ENCODE results near the gene CEACAM1.

CEACAM1 gene

DNA sequence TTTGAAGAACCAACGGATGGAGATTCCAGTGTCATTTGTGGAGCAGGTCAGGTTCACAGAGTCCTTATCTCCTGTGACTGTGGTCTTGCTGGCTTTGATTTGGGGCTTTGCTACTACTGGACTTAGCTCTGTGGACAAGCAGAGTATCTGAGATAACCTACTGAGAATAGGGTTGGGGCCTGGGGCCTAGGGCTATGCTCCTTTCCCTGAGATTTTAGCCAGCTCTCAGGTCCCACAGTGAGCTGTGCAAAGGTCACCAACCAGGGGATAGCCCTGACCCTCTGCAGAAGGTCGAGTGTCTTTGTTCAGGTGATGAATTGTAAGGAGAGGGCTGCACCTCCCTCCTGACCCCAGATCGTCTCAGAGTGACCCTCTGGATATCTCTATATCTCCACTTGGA, 9.2 kb downstream of the CEACAM1 start:
- no peak overlapping the region for H3K4me3 ChIP-seq (ENCODE audit: low read depth, low read length)
- TF ChIP-seq, protein P1, sequence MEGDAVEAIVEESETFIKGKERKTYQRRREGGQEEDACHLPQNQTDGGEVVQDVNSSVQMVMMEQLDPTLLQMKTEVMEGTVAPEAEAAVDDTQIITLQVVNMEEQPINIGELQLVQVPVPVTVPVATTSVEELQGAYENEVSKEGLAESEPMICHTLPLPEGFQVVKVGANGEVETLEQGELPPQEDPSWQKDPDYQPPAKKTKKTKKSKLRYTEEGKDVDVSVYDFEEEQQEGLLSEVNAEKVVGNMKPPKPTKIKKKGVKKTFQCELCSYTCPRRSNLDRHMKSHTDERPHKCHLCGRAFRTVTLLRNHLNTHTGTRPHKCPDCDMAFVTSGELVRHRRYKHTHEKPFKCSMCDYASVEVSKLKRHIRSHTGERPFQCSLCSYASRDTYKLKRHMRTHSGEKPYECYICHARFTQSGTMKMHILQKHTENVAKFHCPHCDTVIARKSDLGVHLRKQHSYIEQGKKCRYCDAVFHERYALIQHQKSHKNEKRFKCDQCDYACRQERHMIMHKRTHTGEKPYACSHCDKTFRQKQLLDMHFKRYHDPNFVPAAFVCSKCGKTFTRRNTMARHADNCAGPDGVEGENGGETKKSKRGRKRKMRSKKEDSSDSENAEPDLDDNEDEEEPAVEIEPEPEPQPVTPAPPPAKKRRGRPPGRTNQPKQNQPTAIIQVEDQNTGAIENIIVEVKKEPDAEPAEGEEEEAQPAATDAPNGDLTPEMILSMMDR (IDR thresholded peaks at IDR 0.05; ENCODE audit: borderline replicate concordance, insufficient read depth, low read depth, low read length) = no peak

DNA sequence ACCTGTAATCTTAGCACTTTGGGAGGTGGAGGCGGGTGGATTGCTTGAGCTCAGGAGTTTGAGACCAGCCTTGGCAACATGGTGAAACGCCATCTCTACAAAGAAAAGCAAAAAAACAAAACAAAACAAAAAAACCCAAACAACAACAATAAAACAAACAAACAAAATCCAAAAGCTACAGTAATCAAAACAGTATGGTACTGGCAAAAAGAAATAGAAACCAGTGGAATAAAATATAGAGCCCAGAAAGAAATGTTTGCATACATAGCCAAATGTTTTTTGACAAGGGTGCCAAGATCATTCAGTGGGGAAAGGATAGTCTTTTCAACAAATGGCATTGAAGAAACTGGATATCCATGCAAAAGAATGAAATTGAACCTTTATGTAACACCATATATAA, 11.5 kb downstream of the CEACAM1 start:
- TF ChIP-seq, protein P1 (IDR thresholded peaks at IDR 0.05; ENCODE audit: borderline replicate concordance, insufficient read depth, low read depth, low read length) = no peak
- no peak overlapping the region for H3K4me3 ChIP-seq (ENCODE audit: low read depth, low read length)

DNA sequence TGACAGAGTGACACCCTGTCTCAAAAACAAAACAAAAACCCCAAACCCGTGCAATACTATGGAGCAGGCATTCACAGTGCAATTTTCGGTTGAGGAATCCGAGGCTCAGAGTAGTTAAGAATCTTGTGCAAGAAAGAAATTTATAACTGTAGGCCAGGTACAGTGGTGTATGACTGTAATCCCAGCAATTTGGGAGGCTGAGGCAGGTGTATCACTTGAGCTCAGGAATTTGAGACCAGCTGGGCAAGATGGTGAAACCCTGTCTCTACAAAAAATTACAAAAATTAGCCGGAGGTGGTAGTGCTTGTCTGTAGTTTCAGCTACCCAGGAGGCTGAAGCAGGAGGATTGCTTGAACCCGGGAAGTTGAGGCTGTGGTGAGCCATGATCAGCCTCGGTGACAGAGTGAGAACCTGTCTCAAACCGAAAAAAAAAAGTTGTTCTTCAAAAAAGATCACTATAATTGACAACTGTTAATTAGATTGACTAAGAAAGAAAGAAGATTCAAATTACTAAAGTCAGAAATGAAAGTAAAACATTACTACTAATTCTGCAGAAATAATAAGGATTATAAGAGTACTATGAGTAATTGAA, 12.9 kb downstream of the CEACAM1 start:
- H3K4me3 ChIP-seq (ENCODE audit: low read depth, low read length) = no peak overlapping the region
- TF ChIP-seq, protein P1 (IDR thresholded peaks at IDR 0.05; ENCODE audit: borderline replicate concordance, insufficient read depth, low read depth, low read length) = no peak

DNA sequence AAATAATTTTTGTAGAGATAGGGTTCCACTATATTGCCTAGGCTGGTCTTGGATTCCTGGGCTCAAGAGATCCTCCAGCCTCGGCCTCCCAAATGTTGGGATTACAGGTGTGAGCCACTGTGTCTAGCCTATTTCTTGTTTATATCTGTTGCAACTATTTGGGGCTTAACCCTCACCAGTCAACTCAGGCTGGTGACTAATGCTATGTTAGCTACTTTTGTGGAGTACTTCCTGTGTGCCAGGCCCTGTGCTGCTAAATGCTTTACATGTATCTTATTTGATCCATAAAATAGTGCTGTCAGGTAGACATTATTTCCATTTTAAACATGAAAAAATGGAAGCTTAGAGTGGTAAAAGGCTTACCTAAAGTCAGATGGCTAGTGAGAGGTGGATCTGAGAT, 13.8 kb downstream of the CEACAM1 start:
- TF ChIP-seq, protein P1 (IDR thresholded peaks at IDR 0.05; ENCODE audit: borderline replicate concordance, insufficient read depth, low read depth, low read length) = no peak
- no peak overlapping the region for H3K4me3 ChIP-seq (ENCODE audit: low read depth, low read length)

DNA sequence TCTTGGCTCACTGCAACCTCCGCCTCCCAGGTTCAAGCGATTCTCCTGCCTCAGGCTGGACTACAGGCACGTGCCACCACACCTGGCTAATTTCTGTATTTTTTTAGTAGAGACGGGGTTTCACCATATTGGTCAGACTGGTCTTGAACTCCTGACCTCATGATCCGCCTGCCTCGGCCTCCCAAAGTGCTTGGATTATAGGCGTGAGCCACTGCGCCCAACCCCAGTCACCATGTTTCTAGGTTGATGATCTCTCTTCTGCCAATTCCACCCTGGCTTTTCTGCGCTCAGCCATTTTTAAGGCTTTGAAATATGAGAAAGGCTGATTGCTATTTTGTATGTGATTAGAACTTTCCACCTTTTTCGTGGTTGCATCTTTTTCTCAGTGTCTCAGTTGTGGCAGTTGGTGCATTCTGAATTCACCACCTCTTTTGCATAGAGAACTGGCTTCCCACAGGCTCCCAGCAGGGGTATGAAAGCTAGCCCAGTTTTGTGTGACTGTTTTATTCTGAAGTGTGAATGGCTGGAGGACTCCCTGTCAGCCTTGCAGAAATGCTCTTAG, 15.5 kb downstream of the CEACAM1 start:
- TF ChIP-seq, protein P1 (IDR thresholded peaks at IDR 0.05; ENCODE audit: borderline replicate concordance, insufficient read depth, low read depth, low read length) = no peak
- no peak overlapping the region for H3K4me3 ChIP-seq (ENCODE audit: low read depth, low read length)

DNA sequence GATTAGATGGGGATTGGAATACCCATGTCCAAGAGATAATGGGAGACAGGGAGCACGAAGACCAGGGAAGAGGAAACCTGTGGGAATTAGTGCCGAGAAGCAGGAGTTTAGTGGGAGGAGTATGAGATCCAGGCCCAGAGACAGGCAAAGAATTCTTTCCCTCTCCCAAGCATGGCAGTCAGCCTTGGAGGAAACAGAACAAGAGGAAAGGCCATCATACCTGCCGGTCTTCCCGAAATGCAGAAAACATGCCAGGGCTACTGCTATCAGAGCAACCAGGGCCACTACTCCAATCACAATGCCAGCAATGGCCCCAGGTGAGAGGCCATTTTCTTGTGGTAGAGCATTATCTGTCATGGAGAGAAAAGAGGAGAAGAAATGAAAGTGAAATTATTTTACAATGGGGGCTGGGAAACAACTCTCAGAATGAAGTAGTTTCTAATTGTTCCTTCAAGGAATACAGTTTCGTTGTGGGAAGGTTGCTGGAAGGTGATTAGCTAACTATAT, 16.1 kb downstream of the CEACAM1 start:
- TF ChIP-seq, protein P1 (IDR thresholded peaks at IDR 0.05; ENCODE audit: borderline replicate concordance, insufficient read depth, low read depth, low read length) = no peak
- H3K4me3 ChIP-seq (ENCODE audit: low read depth, low read length) = no peak overlapping the region

DNA sequence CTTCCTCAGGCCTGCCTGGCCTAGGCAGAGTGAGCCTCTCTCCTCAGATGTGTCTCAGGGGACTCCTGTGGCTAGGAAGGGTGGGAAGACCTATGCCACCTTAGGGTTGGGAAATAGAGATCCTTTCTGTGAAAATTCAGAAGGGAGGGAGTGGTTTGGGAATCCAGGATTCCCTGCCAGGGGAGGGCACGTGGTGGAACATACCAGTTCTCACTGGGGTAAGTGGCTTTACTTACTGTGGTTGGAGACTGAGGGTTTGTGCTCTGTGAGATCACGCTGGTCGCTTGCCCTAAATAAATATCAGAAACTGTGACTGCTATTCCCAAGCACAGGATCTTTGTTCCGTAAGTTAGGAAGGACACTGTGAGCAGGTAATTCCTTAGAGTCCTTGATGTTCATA, 16.9 kb downstream of the CEACAM1 start:
- TF ChIP-seq, protein P1 (IDR thresholded peaks at IDR 0.05; ENCODE audit: borderline replicate concordance, insufficient read depth, low read depth, low read length) = no peak
- no peak overlapping the region for H3K4me3 ChIP-seq (ENCODE audit: low read depth, low read length)
